ENCODE measurements around the gene MARK3. TPM values are rescaled to one million over a fixed set of nuclear protein-coding genes. Genes with fewer than 3 reads are reported as not detected.
A peak's percentile ranks its signal among the peaks of the same experiment; 100 is the strongest.

Gene MARK3
- total RNA-seq, 1 donor from 2014 or later = 69.4 TPM

DNA sequence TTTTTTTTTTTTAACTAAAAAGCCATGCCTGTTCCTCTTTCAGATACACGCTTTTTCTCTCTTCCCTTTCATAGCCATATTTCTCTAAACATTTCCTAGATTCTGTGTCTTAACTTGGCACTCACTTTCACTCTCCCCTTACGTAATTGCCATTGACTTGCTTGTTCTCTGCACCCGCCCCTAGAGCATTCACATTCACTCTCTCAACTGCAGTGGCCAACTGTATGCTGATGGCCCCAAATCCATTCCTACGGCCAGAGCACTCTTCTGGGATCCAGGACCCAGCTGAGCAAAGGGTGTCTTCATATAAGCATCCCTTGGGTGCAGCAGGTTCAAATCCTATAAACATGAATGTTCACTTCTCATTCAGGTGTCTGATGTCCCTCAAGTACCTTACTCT is 77.9 kb downstream of the MARK3 start:
- no peak for DNase-seq (ENCODE audit: low spot score)
- intact Hi-C loops (cut with DNase I) = no loop called here

DNA sequence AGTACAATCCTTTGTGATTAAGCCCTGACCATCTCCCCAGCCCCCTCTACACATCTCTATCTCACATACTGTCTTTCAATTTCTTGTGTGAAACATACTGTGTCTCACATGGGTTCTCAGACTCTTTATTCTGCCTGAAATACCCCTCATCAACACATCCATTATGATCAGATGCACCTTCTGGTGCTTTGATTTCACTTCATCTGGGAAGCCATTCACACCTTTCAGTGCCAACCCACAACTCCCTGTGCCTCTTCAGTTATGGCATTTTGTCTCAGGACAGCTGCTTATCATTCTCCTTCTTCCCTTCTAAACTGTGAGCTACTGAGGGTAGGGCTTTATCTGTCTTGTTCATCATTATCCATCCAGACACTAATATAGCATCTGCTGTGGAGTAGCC is 78.6 kb downstream of the MARK3 start:
- intact Hi-C loops (cut with DNase I) = no loop called here
- DNase-seq (ENCODE audit: low spot score) = no peak

DNA sequence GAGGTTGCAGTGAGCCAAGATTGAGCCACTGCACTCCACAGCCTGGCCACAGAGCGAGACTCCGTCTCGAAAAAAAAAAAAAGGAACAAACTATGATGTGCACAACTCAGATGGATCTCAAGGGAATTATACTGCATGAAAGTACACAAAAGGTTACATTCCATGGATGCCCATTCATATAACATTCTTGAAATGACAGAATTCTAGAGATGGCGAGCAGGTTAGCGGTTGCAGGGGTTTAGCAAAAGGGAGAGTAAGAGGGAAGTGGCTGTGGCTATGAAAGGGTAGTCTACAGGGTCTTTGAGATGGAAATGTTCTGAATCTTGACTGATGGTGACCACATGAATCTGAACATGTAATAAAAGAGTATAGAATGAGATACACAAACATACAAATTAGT is 87.7 kb downstream of the MARK3 start:
- DNase-seq (ENCODE audit: low spot score) = no peak
- intact Hi-C loops (cut with DNase I) = loop anchor here (10.0 kb wide), 1 partner anchor 388 kb away; the partner anchor contains the start of gene LBHD2

DNA sequence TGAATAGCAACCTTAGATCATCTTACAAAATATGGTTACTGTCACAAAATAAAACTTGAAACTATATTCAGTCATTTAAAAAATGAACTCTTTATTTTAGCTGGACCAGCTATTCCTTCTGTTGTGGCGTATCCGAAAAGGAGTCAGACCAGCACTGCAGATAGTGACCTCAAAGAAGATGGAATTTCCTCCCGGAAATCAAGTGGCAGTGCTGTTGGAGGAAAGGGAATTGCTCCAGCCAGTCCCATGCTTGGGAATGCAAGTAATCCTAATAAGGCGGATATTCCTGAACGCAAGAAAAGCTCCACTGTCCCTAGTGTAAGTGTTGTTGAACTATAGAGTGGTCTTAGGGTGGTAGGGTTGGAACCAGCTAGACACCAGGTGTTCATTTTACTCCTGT is 89.7 kb downstream of the MARK3 start:
- intact Hi-C loops (cut with DNase I) = loop anchor here (10.0 kb wide), 1 partner anchor 390 kb away; the partner anchor contains the start of gene LBHD2
- DNase-seq (ENCODE audit: low spot score) = no peak

DNA sequence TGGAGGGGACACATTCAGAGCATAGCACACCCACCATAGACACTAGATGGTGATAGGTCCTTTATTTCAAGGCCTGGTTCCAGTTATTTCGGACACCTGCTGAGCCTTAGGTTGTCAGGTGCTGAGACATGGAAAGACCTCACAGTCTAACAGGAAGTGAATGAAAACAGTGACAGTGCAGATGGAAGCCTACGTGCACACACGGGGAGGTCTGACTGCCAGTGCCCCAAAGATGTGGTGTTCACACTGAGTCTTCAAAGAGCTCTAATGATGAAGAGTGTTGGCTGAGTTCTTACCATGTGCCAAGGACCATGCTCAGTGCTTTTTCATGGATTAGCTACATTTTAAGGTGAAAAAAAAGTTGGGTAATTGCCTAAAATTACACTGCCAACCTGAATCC is 90.8 kb downstream of the MARK3 start:
- no peak for DNase-seq (ENCODE audit: low spot score)
- intact Hi-C loops (cut with DNase I) = loop anchor here (10.0 kb wide), 1 partner anchor 391 kb away; the partner anchor contains the start of gene LBHD2

DNA sequence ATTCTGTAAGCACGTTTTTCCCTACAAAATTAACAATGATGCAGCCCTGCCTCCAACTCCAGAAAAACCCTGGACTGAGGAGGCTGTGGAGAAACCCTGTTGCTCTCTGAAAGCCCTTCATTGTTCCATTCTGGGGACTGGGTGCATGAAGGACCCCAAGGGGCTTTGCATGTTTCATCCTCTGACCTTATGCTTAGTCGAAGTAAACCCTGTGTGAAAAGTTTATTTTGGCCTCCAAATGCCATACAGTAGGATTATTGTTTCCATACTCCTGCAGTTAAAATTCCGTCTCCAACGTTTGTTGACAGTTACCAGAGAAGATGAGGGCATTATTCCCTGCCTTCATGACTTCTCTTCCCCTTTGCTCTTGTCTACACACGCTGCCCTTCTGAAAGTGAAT is 91.4 kb downstream of the MARK3 start:
- no peak for DNase-seq (ENCODE audit: low spot score)
- intact Hi-C loops (cut with DNase I) = loop anchor here (10.0 kb wide), 1 partner anchor 392 kb away; the partner anchor contains the start of gene LBHD2

DNA sequence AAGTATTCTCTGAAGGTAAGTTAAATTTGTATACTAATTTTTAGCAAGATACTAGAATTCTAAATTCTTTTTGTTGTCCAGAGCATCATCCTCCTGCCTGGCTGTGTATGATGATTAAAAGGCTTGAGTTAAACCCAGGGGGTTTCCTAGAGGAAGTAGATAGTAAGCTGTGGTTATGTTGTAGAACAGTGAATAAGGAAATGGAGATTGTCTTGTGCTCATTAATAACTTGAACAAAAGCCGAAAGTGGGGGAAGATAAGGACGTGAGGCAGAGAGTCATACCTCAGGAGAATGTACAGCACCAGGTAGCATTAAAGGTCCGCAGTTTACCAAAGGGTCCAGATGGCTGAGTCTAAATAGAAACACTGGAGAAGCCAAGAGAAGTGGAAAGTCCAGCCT is 95.4 kb downstream of the MARK3 start:
- intact Hi-C loops (cut with DNase I) = no loop called here
- no peak for DNase-seq (ENCODE audit: low spot score)

DNA sequence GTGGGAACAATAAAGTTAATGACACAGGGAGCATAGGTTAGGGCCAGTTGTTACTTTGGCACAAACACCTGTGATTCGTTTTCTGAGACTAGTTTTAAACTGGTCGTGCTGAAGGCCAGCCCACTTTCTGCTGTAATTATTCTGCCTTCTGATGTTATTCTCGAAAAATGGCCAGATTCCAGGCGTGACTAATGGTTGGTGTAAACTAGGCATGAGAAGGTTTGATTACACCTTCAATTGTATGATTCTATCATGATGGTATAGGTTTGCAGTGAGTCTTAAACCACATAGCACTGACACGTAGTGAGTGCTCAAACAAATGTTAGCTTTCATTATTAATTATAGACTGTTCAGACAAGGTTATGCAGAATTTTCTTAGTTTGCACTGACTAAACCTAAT is 98.4 kb downstream of the MARK3 start:
- no peak for DNase-seq (ENCODE audit: low spot score)
- intact Hi-C loops (cut with DNase I) = no loop called here

DNA sequence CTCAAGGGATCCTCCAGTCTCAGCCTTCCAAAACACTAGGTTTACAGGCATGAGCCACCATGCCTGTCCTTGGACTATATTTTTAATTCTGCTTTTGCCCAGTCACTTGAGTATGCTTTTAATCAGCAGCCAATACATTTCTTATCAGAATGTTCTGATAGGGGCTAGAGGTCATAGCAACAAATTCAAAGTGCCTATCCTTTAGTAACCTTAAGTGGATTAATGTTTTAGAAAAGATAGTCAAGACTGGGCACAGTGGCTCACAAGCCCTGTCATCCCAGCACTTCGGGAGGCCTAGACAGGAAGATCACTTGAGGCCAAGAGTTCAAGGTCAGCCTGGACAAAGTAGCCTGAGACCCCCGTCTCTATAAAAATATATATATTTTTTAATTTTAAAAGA is 100.3 kb downstream of the MARK3 start:
- intact Hi-C loops (cut with DNase I) = no loop called here

DNA sequence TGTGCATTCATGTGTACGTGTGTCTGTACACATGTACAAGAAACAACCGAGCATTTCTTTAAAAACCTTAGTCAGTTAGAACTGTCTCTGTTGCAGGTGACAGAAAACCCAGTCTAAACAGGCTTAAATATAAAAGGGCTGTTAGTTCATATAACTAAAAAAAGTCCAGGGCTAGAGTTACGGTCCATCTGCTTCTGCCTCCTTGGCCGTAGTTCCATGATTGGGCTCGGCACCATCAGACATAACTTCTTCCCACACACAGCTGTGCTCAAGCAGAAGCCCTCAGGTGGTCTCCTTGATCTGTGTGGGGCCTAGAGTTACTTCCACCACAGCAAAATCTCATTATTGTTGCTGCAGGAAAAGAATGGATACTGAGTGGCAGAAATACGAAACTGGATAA is 102.9 kb downstream of the MARK3 start:
- intact Hi-C loops (cut with DNase I) = no loop called here
- DNase-seq (ENCODE audit: low spot score) = no peak

More for the DNA sequence above, 100.3 kb downstream of the MARK3 start:
- DNase-seq (ENCODE audit: low spot score) = no peak

DNA sequence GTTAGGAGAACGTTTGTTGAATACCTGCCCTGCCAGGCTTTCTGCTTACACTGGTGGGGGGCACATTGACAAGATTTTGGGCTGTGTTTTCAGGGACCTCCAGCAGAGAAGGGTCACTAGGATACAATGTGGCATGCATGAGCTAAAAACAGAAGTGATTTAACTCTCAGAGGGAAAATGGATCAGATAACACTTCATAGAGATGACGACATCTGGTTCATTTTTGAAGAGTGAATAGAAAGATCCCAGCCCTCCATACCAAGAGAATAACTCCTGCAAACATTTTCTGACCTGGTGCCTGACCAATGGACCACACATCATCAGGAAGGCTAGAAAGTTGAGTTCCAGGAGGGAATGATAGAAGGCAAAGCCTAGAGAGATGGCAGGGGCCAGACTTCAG is 103.7 kb downstream of the MARK3 start:
- intact Hi-C loops (cut with DNase I) = no loop called here
- DNase-seq (ENCODE audit: low spot score) = no peak

DNA sequence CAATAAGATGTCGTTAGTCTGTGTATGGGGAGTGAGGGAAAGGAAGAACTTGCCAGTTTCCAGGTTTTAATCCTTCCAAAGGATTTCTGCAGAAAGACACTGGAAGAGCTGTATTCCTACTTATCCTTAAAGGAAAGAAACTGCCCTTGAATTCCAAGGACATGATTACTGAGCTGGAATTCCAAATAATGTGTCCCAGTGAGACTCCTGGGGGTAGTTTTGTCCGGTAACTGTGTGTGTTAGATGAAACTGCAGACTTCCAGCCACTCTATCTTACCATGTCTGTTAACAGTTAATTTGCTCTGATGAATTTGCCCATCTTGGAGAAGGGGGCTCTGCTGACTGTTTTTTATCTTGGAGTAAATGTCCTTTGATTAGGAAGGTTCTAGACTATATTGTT is 104.4 kb downstream of the MARK3 start:
- intact Hi-C loops (cut with DNase I) = no loop called here
- DNase-seq (ENCODE audit: low spot score) = no peak

DNA sequence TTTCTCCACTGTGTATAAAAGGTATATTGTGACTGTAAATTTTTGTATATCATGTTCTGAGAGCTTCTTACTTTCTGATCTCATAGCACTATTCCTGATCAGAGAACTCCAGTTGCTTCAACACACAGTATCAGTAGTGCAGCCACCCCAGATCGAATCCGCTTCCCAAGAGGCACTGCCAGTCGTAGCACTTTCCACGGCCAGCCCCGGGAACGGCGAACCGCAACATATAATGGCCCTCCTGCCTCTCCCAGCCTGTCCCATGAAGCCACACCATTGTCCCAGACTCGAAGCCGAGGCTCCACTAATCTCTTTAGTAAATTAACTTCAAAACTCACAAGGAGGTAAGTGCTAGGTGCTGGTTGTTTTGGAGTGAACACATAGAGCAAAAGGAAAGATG is 106.5 kb downstream of the MARK3 start:
- intact Hi-C loops (cut with DNase I) = no loop called here

DNA sequence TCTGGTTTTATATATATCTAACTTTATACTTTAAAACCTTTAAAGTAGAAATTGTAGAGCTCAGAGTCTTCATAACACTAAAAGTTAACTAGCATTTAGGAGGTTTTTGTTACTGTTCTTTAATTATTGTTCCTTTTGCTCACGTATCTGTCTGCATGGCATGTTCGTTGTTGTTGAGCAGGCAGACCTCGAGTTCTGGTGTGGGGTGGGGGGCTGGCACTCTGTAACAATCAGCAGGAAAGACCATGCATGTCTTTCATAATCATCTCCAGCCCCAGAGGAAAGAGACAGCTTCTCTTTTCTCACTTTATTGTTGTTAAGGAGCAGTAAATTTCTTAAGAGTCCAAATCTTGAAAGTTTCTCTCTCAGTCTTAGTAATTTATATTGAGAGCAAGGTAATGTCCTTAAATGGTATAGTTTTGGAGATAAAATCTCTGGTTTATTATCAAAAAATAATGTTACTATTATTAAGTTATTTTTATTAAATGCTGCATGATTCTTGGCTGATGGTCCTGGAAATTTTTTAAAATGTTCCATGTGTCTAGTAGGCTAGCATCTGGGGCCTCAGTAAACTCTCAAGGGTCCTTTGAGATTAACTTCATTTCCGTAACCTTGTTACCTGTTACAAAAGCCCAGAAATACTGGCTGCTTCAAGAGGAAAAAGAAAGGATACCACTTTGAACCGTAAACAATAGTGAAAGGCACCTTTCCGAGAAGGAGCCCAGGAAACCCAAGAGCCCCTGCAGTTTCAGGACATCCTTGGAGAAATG is 107.1 kb downstream of the MARK3 start:
- intact Hi-C loops (cut with DNase I) = no loop called here
- DNase-seq (ENCODE audit: low spot score) = no peak

More for the DNA sequence above, 106.5 kb downstream of the MARK3 start:
- no peak for DNase-seq (ENCODE audit: low spot score)

DNA sequence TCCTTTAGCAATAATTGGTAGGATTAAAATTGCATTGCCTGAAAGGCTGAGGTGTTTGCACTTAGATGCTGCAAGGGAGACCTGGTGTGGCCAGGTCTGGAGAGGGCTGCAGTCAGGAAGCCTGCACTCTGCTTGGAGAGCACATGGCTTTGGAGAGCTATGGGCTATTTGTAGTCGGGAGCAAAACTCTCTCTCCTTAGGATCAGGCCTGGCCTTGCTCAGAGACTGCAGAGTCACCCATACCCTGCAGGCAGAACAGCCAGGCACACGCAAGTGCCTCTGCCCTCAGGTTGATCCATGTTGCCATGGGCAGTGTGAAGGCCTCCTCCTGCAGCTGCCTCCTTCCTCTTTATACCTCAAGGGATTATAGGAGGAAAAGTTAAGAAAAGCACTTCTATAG is 110.6 kb downstream of the MARK3 start:
- DNase-seq (ENCODE audit: low spot score) = no peak
- intact Hi-C loops (cut with DNase I) = no loop called here

DNA sequence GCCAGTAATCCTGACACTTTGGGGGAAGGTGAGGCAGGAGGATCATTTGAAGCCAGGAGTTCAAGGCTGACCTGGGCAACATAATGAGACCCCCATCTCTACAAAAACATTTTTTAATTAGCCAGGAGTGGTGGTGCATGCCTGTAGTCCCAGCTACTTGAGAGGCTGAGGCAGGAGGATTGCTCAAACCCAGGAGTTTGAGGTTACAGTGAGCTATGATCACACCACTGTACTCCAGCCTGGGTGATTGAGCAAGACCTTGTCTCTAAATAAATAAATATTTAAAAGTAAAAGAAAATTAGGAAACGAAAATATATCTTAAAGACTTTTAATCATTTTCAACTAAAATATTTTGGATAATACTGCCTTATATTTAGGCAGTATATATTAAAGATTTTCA is 111.6 kb downstream of the MARK3 start:
- no peak for DNase-seq (ENCODE audit: low spot score)
- intact Hi-C loops (cut with DNase I) = no loop called here

DNA sequence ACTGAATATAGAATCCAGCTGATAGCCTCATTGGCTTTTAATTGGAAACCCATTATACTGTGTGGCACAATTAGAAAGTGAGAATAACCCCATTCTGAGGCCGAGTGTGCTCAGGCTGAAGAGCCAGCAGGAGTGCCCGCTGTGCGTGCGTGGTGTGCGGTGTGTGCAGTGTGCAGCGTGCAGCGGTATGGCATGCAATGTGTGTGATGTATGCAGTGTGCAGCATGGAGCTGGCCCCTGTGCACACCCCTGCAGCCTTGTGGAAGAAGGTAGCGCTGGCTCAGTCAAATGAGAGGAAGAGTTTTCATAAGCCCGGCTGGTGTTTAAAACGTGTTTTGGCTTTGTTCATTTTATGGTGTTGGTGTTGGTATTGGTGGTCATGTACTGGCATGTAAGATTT is 114.5 kb downstream of the MARK3 start:
- intact Hi-C loops (cut with DNase I) = loop anchor here (1.0 kb wide), 1 partner anchor 49 kb away; no protein-coding TSS in a partner anchor
- DNase-seq (ENCODE audit: low spot score) = no peak

DNA sequence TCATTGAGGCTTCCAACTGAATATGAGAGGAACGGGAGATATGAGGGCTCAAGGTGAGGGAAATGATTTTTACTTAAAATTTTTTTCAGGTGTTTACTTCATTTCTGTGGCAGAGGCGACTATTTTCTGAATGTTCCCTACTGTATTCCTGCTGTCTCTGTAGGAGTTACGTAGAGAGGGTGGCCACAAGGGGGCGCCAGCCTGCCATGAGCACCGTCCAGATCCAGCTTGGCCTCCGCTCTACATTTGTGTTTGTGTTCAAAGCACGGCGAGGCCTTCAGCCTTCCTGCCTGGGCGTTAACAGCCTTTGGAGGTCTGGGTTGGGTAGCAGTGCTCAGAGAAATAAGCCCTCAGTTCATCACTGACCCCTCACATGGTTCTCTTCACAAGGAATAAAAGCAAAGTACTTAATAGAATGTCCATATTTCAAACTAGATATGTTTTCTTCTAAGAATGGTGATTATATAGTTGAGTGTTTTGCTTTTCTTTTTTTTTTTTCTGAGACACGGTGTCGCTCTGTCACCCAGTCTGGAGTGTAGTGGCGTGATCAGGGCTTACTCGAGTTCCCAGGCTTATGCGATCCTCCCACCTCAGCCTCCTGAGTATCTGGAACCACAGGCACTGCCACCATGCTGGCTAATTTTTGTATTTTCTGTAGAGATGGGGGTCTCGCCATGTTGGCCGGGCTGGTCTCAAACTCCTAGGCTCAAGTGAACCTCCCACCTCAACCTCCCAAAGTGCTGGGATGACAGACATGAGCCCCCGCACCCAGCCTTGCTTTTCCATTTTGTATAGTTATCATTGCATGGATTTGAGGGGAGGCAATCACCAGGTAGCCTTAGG is 115.2 kb downstream of the MARK3 start:
- DNase-seq (ENCODE audit: low spot score) = peak; percentile 89
- intact Hi-C loops (cut with DNase I) = loop anchor here (1.0 kb wide), 1 partner anchor 48 kb away; no protein-coding TSS in a partner anchor

DNA sequence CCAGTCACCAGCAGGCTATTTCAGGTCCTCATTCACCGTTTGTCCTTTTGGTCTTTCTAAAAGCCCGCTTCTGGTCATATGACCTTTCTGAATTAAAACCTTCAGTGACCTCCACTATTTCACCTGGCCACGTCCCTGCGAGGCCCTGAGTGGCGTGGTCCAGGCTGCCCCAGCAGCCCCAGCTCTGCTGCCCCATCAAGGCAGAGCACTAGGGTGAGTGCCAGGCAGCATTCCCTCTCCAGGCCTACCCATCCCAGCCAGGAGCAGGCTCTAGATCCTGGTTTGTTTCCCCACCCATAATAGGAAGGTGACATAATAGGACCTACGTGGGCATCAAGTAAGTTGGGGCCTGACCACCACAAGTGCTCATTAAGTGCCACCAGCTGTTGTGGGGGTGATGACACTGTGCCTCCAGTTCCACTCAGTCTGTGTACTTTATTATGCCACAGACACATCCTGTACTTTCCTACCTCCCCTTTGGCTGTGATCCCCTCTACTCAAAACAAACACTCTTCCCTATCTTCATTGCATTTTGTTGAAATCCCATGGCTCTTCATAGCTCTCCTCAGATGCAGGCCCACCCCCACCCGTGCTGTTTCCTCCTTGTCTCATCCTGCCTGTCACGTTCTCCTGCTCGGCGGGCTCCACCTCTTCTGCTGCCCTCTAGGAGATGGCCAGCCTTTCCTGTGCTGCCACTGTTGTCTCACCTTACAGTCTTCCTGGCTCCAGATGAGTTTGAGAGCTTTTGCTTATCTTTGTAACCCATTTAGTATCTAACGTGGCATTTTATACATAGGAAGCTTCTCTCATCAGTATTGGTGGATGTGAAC is 116.0 kb downstream of the MARK3 start:
- DNase-seq (ENCODE audit: low spot score) = no peak

More for the DNA sequence above, 116.0 kb downstream of the MARK3 start:
- intact Hi-C loops (cut with DNase I) = no loop called here
